M059J (cell line): ENCODE measurements around the gene CACNA1G. TPM values are rescaled to one million over a fixed set of nuclear protein-coding genes. Genes with fewer than 3 reads are reported as not detected.

Source experiments
- DNase-seq: peaks from one replicate; pipeline ENCODE4 v3.0.0-alpha.2; 2012; ENCODE audit warnings: low read depth
- total RNA-seq: library from RNA; depleted of rRNA; stranded (reverse); fragments of >200 nt; shearing (Covaris generic); gene quantifications from 2 replicates; pipeline ENCODE4 v1.2.3, GENCODE V29; 2014

CACNA1G gene
- total RNA-seq, 1 experiment from 2014 or later: 0.15 TPM

- DNase-seq: no peak
Observed at GRCh38 chr17:50611634-50612033, 51.1 kb downstream of the CACNA1G start.

GRCh38 chr17:50612281-50612680 is 51.8 kb downstream of the CACNA1G start:
- no peak for DNase-seq

GRCh38 chr17:50613007-50613992 is 52.8 kb downstream of the CACNA1G start:
- no peak for DNase-seq

- DNase-seq: no peak
Observed at GRCh38 chr17:50614471-50615051, 54.0 kb downstream of the CACNA1G start.

- no peak for DNase-seq
Observed at GRCh38 chr17:50615828-50616227, 55.3 kb downstream of the CACNA1G start.

- DNase-seq: peak; percentile 46
Observed at GRCh38 chr17:50618300-50618699, 57.8 kb downstream of the CACNA1G start.

- no peak for DNase-seq
Observed at GRCh38 chr17:50618941-50619340, 58.4 kb downstream of the CACNA1G start.

- no peak for DNase-seq
Observed at GRCh38 chr17:50619489-50619888, 59.0 kb downstream of the CACNA1G start.

- DNase-seq: no peak
Observed at GRCh38 chr17:50620237-50620636, 59.7 kb downstream of the CACNA1G start.

GRCh38 chr17:50620858-50621257 is 60.3 kb downstream of the CACNA1G start:
- DNase-seq: no peak

GRCh38 chr17:50621574-50622031 is 61.1 kb downstream of the CACNA1G start:
- no peak for DNase-seq

- no peak for DNase-seq
Observed at GRCh38 chr17:50624321-50624934, 63.9 kb downstream of the CACNA1G start.

GRCh38 chr17:50625032-50625871 is 64.7 kb downstream of the CACNA1G start:
- DNase-seq: no peak

- peak; percentile 63 for DNase-seq
Observed at GRCh38 chr17:50626037-50626574, 65.6 kb downstream of the CACNA1G start.

- DNase-seq: no peak
Observed at GRCh38 chr17:50627036-50627781, 66.7 kb downstream of the CACNA1G start.

GRCh38 chr17:50627782-50628601 is 67.5 kb downstream of the CACNA1G start:
- no peak for DNase-seq

- DNase-seq: no peak
Observed at GRCh38 chr17:50629902-50630301, 69.4 kb downstream of the CACNA1G start.

- DNase-seq: peak; percentile 44
Observed at GRCh38 chr17:50630524-50631194, 70.1 kb downstream of the CACNA1G start.
